ENCODE measurements around the gene ENOX2. TPM values are rescaled to one million over a fixed set of nuclear protein-coding genes. Genes with fewer than 3 reads are reported as not detected.

The ENOX2 gene
- total and polyA plus RNA-seq, 2 of the 13 experiments (the other 11 are each of a cell fraction or from before 2014, with no cell fraction given) = 5.9 to 8.5 TPM

GRCh38 chrX:130788786-130789581, 114.0 kb downstream of the ENOX2 start:
- H3K9me3 ChIP-seq (ENCODE audit: low read length) = no peaks in the 10 kb centered on the region
- TF ChIP-seq, protein P1, sequence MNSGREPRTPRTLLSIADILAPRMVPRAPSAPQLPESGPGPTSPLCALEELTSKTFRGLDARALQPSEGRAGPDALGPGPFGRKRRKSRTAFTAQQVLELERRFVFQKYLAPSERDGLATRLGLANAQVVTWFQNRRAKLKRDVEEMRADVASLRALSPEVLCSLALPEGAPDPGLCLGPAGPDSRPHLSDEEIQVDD (CRISPR knock-in tag; IDR thresholded peaks at IDR 0.05; ENCODE audit: borderline replicate concordance) = no peak
- no peak for TF ChIP-seq ZNF780A (CRISPR knock-in tag; IDR thresholded peaks at IDR 0.05)
- no peak for TF ChIP-seq SIN3A (IDR thresholded peaks at IDR 0.05; ENCODE audit: borderline replicate concordance, low read depth, low read length)
- TF ChIP-seq TAF15 (IDR thresholded peaks at IDR 0.05; ENCODE audit: low read depth, low read length, poor library complexity, severe bottlenecking) = no peak
- TF ChIP-seq, protein P2, sequence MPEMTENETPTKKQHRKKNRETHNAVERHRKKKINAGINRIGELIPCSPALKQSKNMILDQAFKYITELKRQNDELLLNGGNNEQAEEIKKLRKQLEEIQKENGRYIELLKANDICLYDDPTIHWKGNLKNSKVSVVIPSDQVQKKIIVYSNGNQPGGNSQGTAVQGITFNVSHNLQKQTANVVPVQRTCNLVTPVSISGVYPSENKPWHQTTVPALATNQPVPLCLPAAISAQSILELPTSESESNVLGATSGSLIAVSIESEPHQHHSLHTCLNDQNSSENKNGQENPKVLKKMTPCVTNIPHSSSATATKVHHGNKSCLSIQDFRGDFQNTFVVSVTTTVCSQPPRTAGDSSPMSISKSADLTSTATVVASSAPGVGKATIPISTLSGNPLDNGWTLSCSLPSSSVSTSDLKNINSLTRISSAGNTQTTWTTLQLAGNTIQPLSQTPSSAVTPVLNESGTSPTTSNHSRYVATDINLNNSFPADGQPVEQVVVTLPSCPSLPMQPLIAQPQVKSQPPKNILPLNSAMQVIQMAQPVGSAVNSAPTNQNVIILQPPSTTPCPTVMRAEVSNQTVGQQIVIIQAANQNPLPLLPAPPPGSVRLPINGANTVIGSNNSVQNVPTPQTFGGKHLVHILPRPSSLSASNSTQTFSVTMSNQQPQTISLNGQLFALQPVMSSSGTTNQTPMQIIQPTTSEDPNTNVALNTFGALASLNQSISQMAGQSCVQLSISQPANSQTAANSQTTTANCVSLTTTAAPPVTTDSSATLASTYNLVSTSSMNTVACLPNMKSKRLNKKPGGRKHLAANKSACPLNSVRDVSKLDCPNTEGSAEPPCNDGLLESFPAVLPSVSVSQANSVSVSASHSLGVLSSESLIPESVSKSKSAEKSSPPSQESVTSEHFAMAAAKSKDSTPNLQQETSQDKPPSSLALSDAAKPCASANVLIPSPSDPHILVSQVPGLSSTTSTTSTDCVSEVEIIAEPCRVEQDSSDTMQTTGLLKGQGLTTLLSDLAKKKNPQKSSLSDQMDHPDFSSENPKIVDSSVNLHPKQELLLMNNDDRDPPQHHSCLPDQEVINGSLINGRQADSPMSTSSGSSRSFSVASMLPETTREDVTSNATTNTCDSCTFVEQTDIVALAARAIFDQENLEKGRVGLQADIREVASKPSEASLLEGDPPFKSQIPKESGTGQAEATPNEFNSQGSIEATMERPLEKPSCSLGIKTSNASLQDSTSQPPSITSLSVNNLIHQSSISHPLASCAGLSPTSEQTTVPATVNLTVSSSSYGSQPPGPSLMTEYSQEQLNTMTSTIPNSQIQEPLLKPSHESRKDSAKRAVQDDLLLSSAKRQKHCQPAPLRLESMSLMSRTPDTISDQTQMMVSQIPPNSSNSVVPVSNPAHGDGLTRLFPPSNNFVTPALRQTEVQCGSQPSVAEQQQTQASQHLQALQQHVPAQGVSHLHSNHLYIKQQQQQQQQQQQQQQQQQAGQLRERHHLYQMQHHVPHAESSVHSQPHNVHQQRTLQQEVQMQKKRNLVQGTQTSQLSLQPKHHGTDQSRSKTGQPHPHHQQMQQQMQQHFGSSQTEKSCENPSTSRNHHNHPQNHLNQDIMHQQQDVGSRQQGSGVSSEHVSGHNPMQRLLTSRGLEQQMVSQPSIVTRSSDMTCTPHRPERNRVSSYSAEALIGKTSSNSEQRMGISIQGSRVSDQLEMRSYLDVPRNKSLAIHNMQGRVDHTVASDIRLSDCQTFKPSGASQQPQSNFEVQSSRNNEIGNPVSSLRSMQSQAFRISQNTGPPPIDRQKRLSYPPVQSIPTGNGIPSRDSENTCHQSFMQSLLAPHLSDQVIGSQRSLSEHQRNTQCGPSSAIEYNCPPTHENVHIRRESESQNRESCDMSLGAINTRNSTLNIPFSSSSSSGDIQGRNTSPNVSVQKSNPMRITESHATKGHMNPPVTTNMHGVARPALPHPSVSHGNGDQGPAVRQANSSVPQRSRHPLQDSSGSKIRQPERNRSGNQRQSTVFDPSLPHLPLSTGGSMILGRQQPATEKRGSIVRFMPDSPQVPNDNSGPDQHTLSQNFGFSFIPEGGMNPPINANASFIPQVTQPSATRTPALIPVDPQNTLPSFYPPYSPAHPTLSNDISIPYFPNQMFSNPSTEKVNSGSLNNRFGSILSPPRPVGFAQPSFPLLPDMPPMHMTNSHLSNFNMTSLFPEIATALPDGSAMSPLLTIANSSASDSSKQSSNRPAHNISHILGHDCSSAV (CRISPR knock-in tag; IDR thresholded peaks at IDR 0.05; ENCODE audit: borderline replicate concordance) = no peak
- TF ChIP-seq KMT2B (CRISPR knock-in tag; IDR thresholded peaks at IDR 0.05) = no peak
- no peak for TF ChIP-seq MTF2 (CRISPR knock-in tag; IDR thresholded peaks at IDR 0.05; ENCODE audit: borderline replicate concordance)
- no peak for TF ChIP-seq ZNF18 (CRISPR knock-in tag; IDR thresholded peaks at IDR 0.05; ENCODE audit: insufficient replicate concordance)
- H3K9ac ChIP-seq (ENCODE audit: insufficient read depth, low read depth, low read length) = no peak overlapping the region
- no peaks in the 10 kb centered on the region for H3K79me2 ChIP-seq (ENCODE audit: insufficient read depth, low read length)
- no peak overlapping the region for H3K27ac ChIP-seq (ENCODE audit: extremely low read length, insufficient read depth, low read length)
- no peaks in the 10 kb centered on the region for H3K36me3 ChIP-seq (replicated peaks in 1 of 2; ENCODE audit: control insufficient read depth in 1 of 2, insufficient read depth in 2 of 2, low read length in 2 of 2)
- H2AFZ ChIP-seq (ENCODE audit: low read length) = no peak overlapping the region
- no peak overlapping the region for H3K4me3 ChIP-seq (replicated peaks in 1 of 3; ENCODE audit: insufficient read depth in 1 of 3, low read depth in 2 of 3, low read length in 3 of 3)
- H4K20me1 ChIP-seq (ENCODE audit: insufficient read depth, low read length) = no peaks in the 10 kb centered on the region
- in situ Hi-C loops (cut with HindIII; ENCODE audit: extremely low pct_ligation_motif_present, low pct_unique_long_range_greater_than_20kb) (no loop called here), intact Hi-C loops (cut with micrococcal nuclease; ENCODE audit: unreplicated experiment) (no loop called here)
- CTCF ChIA-PET (ENCODE audit: low intra/inter-chr PET ratio, low total read pairs) = no interaction called here
- no TSS peak for BruUV-seq (replicated peaks)
- FAIRE-seq = no peak
- no peak overlapping the region for H3K4me2 ChIP-seq (ENCODE audit: low read depth, low read length)
- WGBS (ENCODE audit: low lambda C conversion rate) = 93% methylated on average over 4 of the region's 4 CpGs
- no peaks in the 10 kb centered on the region for H3K4me1 ChIP-seq (ENCODE audit: insufficient read depth, low read length)
- POLR2A ChIA-PET = no interaction called here
- ATAC-seq = no peak
- H3K27me3 ChIP-seq (ENCODE audit: control insufficient read depth in 1 of 2, insufficient read depth in 2 of 2, low read length in 2 of 2) = no peaks in the 10 kb centered on the region
- no peak for DNase-seq (ENCODE audit: low spot score)

Measured in HepG2 (cell line).